Body of pancreas (tissue), 4 donors: ENCODE data around the gene SNRK.

ENCODE experiments used
- POLR2A ChIP-seq, 3 donors: fragments of 450-650 bp; IDR thresholded peaks; one replicate each; pipeline ENCODE4 v1.6.1; 2016; ENCODE audit warnings: antibody characterized with exemption in 3 of 3, mild to moderate bottlenecking in 2 of 3
- TF ChIP-seq, protein P1 (sequence below), 7 experiments: fragments of 450-650 bp in 4 of 7; fragments of 200-600 bp in 3 of 7; sonication (generic) in 3 of 7; IDR thresholded peaks; one replicate each; pipeline ENCODE4 v1.5.1; 2016 to 2019; ENCODE audit warnings: antibody characterized with exemption in 7 of 7

DNA sequence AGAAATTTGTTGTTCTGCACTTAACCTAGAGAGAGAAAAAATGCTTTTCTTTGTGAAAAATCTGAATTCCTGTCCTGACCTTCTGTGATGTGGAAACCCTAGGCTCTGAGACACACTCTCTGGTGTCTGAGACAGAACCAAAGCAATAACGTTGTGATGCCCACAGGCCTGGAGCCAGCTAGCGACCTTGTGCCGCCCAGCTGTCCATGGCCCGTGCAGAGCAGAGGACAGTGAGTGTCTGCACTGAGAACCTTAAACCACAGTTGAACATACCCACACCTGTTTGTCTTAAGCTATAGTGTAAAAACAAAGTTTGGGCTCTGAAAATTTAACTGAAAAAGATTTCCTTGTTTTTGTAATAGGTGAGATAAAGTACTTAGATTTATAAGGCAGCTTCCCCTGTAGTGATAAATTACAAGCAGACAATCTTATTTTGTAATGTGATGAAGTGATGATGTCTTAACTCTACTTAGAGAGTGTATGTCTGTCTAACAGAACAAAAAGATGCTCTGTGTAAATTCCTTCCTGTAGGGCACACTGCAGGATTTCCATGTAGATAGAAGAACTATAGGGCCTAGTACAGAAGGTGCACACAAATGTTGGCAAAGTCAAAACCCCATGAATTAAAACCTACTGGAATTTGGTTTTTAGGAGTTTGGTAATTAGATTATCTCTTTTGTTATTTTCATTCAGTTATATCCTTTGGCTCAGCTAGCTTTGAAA, 62.7 kb downstream of the SNRK start:
- TF ChIP-seq, protein P1, sequence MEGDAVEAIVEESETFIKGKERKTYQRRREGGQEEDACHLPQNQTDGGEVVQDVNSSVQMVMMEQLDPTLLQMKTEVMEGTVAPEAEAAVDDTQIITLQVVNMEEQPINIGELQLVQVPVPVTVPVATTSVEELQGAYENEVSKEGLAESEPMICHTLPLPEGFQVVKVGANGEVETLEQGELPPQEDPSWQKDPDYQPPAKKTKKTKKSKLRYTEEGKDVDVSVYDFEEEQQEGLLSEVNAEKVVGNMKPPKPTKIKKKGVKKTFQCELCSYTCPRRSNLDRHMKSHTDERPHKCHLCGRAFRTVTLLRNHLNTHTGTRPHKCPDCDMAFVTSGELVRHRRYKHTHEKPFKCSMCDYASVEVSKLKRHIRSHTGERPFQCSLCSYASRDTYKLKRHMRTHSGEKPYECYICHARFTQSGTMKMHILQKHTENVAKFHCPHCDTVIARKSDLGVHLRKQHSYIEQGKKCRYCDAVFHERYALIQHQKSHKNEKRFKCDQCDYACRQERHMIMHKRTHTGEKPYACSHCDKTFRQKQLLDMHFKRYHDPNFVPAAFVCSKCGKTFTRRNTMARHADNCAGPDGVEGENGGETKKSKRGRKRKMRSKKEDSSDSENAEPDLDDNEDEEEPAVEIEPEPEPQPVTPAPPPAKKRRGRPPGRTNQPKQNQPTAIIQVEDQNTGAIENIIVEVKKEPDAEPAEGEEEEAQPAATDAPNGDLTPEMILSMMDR (IDR thresholded peaks at IDR 0.05): no peak
- TF ChIP-seq POLR2A (IDR thresholded peaks at IDR 0.05): no peak
